ENCODE data around the gene DAB2IP.

Gene DAB2IP

DNA sequence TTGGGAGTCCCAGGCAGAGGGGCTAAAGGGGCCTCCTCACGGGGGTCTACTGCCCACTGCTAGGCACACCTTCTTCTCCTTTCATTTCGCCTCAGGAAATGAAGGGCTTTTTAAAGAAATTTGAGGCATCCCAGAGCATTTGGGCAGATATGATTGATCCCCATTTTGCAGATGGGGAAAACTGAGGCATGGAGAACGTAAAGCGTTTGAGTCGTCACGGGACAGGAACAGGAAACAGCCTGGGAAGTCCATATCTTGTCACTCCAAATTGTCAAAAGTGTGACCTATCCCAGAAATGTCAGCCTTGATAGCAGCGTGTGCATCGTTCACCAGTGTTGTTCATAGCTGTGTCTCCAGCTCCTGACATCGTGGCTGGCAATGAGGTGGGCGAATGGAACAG is 98.2 kb downstream of the DAB2IP start:
- TF ChIP-seq, protein P1, sequence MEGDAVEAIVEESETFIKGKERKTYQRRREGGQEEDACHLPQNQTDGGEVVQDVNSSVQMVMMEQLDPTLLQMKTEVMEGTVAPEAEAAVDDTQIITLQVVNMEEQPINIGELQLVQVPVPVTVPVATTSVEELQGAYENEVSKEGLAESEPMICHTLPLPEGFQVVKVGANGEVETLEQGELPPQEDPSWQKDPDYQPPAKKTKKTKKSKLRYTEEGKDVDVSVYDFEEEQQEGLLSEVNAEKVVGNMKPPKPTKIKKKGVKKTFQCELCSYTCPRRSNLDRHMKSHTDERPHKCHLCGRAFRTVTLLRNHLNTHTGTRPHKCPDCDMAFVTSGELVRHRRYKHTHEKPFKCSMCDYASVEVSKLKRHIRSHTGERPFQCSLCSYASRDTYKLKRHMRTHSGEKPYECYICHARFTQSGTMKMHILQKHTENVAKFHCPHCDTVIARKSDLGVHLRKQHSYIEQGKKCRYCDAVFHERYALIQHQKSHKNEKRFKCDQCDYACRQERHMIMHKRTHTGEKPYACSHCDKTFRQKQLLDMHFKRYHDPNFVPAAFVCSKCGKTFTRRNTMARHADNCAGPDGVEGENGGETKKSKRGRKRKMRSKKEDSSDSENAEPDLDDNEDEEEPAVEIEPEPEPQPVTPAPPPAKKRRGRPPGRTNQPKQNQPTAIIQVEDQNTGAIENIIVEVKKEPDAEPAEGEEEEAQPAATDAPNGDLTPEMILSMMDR (conservative IDR thresholded peaks at IDR 0.05), result no peak
- no peak for TF ChIP-seq ZFX (IDR thresholded peaks at IDR 0.05)
- no peak overlapping the region for H3K27ac ChIP-seq

- no peak overlapping the region for H3K27ac ChIP-seq
- TF ChIP-seq, protein P1 (conservative IDR thresholded peaks at IDR 0.05), result no peak
- TF ChIP-seq ZFX (IDR thresholded peaks at IDR 0.05), result no peak
Measured at GRCh38 chr9:121750259-121750714, 98.9 kb downstream of the DAB2IP start.

- no peak overlapping the region for H3K27ac ChIP-seq
- TF ChIP-seq, protein P1 (conservative IDR thresholded peaks at IDR 0.05), result no peak
- no peak for TF ChIP-seq ZFX (IDR thresholded peaks at IDR 0.05)
Measured at GRCh38 chr9:121750715-121751623, 99.5 kb downstream of the DAB2IP start.

GRCh38 chr9:121751686-121752445 is 100.4 kb downstream of the DAB2IP start:
- TF ChIP-seq ZFX (IDR thresholded peaks at IDR 0.05), result no peak
- TF ChIP-seq, protein P1 (conservative IDR thresholded peaks at IDR 0.05), result no peak
- H3K27ac ChIP-seq, result no peak overlapping the region

- no peak overlapping the region for H3K27ac ChIP-seq
Measured at GRCh38 chr9:121752929-121753328, 101.5 kb downstream of the DAB2IP start.

GRCh38 chr9:121753802-121754654 is 102.6 kb downstream of the DAB2IP start:
- TF ChIP-seq, protein P1 (conservative IDR thresholded peaks at IDR 0.05), result no peak
- TF ChIP-seq ZFX (IDR thresholded peaks at IDR 0.05), result no peak
- no peak overlapping the region for H3K27ac ChIP-seq

More at GRCh38 chr9:121752929-121753328, 101.5 kb downstream of the DAB2IP start:
- TF ChIP-seq, protein P1 (conservative IDR thresholded peaks at IDR 0.05), result no peak
- no peak for TF ChIP-seq ZFX (IDR thresholded peaks at IDR 0.05)
